Neural cell (in vitro differentiated cells): ENCODE data around the gene LYSMD1.

ENCODE experiments used
- CTCF ChIP-seq: fragments of 450-650 bp; IDR thresholded peaks from 2 replicates; pipeline ENCODE4 v1.5.1; 2014; ENCODE audit warnings: antibody characterized with exemption, mild to moderate bottlenecking, moderate library complexity; ENCODE audit not compliant: poor library complexity, severe bottlenecking
- EP300 ChIP-seq: fragments of 450-650 bp; conservative IDR thresholded peaks from 2 replicates; pipeline ENCODE4 v1.6.1; 2014; ENCODE audit warnings: antibody characterized with exemption, mild to moderate bottlenecking, moderate library complexity; ENCODE audit not compliant: poor library complexity, severe bottlenecking
- EZH2 ChIP-seq: fragments of 200-600, 300-800 bp; shearing (Covaris generic), sonication (generic); IDR thresholded peaks from 2 replicates; pipeline ENCODE4 v1.6.1; 2014; ENCODE audit warnings: antibody characterized with exemption, low read length, borderline replicate concordance, mild to moderate bottlenecking; ENCODE audit not compliant: insufficient read depth, poor library complexity, severe bottlenecking
- POLR2AphosphoS5 ChIP-seq: IDR thresholded peaks from 2 replicates; pipeline ENCODE4 v1.6.1; 2012
- RAD21 ChIP-seq: fragments of 450-650 bp; conservative IDR thresholded peaks from 2 replicates; pipeline ENCODE4 v1.6.1; 2014; ENCODE audit warnings: antibody characterized with exemption, mild to moderate bottlenecking, moderate library complexity
- REST ChIP-seq: IDR thresholded peaks from 2 replicates; pipeline ENCODE4 v1.6.1; 2012; ENCODE audit warnings: borderline replicate concordance
- SMC3 ChIP-seq: fragments of 450-650 bp; conservative IDR thresholded peaks from 2 replicates; pipeline ENCODE4 v1.6.1; 2014; ENCODE audit warnings: antibody characterized with exemption, mild to moderate bottlenecking, moderate library complexity; ENCODE audit not compliant: poor library complexity
- TAF1 ChIP-seq: IDR thresholded peaks from 2 replicates; pipeline ENCODE4 v1.6.1; 2012; ENCODE audit warnings: low read depth

DNA sequence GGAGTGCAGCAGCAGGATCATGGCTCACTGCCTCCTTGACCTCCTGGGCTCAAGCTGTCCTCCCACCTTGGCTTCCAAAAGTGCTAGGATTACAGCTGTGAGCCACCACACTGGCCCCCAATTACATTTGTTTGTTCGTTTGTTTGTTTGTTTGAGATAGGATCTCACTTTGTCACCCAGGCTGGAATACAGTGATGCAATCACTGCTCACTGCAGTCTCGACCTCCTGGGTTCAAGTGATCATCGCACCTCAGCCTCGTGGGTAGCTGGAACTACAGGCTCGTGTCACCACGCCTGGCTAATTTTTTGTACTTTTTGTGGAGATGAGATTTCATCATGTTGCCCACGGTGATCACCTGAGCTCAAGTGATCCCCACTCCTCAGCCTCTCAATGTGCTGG lies 26.3 kb upstream of the LYSMD1 start:
- TF ChIP-seq EZH2 (no peak), CTCF (no peak), POLR2AphosphoS5 (no peak), TAF1 (no peak), SMC3 (no peak), REST (no peak), EP300 (no peak), RAD21 (no peak)
